Stimulated activated CD8-positive, alpha-beta memory T cell treated with anti-CD3 and anti-CD28 coated beads, Interleukin-15, amount 100 ng/mL, for 4 hours (primary cell): ENCODE measurements around the gene SELENOH.
A peak's percentile ranks its signal among the peaks of the same experiment; 100 is the strongest.

Experiments used
- DNase-seq, 2 donors: peaks; one replicate each; pipeline ENCODE4 v3.0.0-alpha.2; 2020; ENCODE audit warnings: low read depth in 2 of 2

SELENOH gene

GRCh38 chr11:57781529-57781943 is 40.2 kb downstream of the SELENOH start:
- no peak for DNase-seq

GRCh38 chr11:57785072-57785471 is 43.8 kb downstream of the SELENOH start:
- DNase-seq = no peak

GRCh38 chr11:57786436-57786835 is 45.1 kb downstream of the SELENOH start:
- DNase-seq = no peak

GRCh38 chr11:57787006-57787604 is 45.8 kb downstream of the SELENOH start:
- no peak for DNase-seq

GRCh38 chr11:57787920-57788702 is 46.8 kb downstream of the SELENOH start:
- no peak for DNase-seq

GRCh38 chr11:57788703-57789088 is 47.4 kb downstream of the SELENOH start:
- DNase-seq = no peak

- no peak for DNase-seq
Measured at GRCh38 chr11:57791321-57792059, 50.2 kb downstream of the SELENOH start.

GRCh38 chr11:57792060-57792541 is 50.8 kb downstream of the SELENOH start:
- peak; percentile 67 to 75 for DNase-seq

GRCh38 chr11:57792870-57793269 is 51.6 kb downstream of the SELENOH start:
- DNase-seq = no peak
